ENCODE data around the gene IL1RN. TPM values are rescaled to one million over a fixed set of nuclear protein-coding genes. Genes with fewer than 3 reads are reported as not detected.

The IL1RN gene
- total and polyA plus RNA-seq, 3 donors from 2014 or later, result 3.2 to 18.4 (median 5.6) TPM

GRCh38 chr2:113174376-113174750 lies 47.0 kb downstream of the IL1RN start:
- intact Hi-C loops (cut with DNase I; ENCODE audit: low total_unique reads), result no loop called here
- Histone ChIP-seq H3K4me1 (no peaks in the 10 kb centered on the region), H3K9me3 (no peaks in the 10 kb centered on the region), H3K27me3 (no peaks in the 10 kb centered on the region), H3K36me3 (ENCODE audit: low read depth, missing control alignments) (no peaks in the 10 kb centered on the region), H3K27ac (no peak overlapping the region), H3K4me3 (no peak overlapping the region)
- TF ChIP-seq POLR2A (IDR thresholded peaks at IDR 0.05), result no peak
- WGBS, 2 donors, result 87 to 100% methylated on average over 2 to 3 of the region's 3 CpGs
- DNase-seq, result no peak

- H3K4me1 ChIP-seq, result peaks cover under 1% of the 10 kb centered on the region
- no peak overlapping the region for H3K4me3 ChIP-seq
- no peaks in the 10 kb centered on the region for H3K36me3 ChIP-seq (ENCODE audit: low read depth, missing control alignments)
- H3K27me3 ChIP-seq, result no peaks in the 10 kb centered on the region
- DNase-seq, result no peak
- H3K9me3 ChIP-seq, result no peaks in the 10 kb centered on the region
- TF ChIP-seq CTCF (IDR thresholded peaks at IDR 0.05) (no peak), POLR2A (IDR thresholded peaks at IDR 0.05) (no peak)
- intact Hi-C loops (cut with DNase I; ENCODE audit: low total_unique reads), result no loop called here
- H3K27ac ChIP-seq, result no peak overlapping the region
- WGBS, 2 donors, result 70 to 75% methylated on average over 8 of the region's 8 CpGs
Observed at GRCh38 chr2:113175042-113175628, 47.7 kb downstream of the IL1RN start.

- Histone ChIP-seq H3K27me3 (no peaks in the 10 kb centered on the region), H3K9me3 (no peaks in the 10 kb centered on the region), H3K36me3 (ENCODE audit: low read depth, missing control alignments) (no peaks in the 10 kb centered on the region), H3K27ac (no peak overlapping the region), H3K4me3 (no peak overlapping the region), H3K4me1 (peaks cover 9% of the 10 kb centered on the region)
- DNase-seq, result no peak
- no peak for TF ChIP-seq POLR2A (IDR thresholded peaks at IDR 0.05)
- TF ChIP-seq CTCF (IDR thresholded peaks at IDR 0.05), result no peak
- intact Hi-C loops (cut with DNase I; ENCODE audit: low total_unique reads), result no loop called here
- 70 to 72% methylated on average over 10 to 11 of the region's 11 CpGs for WGBS, 2 donors
Observed at GRCh38 chr2:113175736-113176695, 48.6 kb downstream of the IL1RN start.

- 89 to 96% methylated on average over 7 of the region's 7 CpGs for WGBS, 2 donors
- Histone ChIP-seq H3K4me1 (peaks cover 17% of the 10 kb centered on the region), H3K27me3 (no peaks in the 10 kb centered on the region), H3K36me3 (ENCODE audit: low read depth, missing control alignments) (no peaks in the 10 kb centered on the region), H3K4me3 (no peak overlapping the region), H3K27ac (no peak overlapping the region), H3K9me3 (no peaks in the 10 kb centered on the region)
- TF ChIP-seq CTCF (IDR thresholded peaks at IDR 0.05) (no peak), POLR2A (IDR thresholded peaks at IDR 0.05) (no peak)
- intact Hi-C loops (cut with DNase I; ENCODE audit: low total_unique reads), result no loop called here
- no peak for DNase-seq
Observed at GRCh38 chr2:113176696-113177355, 49.4 kb downstream of the IL1RN start.

GRCh38 chr2:113178069-113178746 lies 50.8 kb downstream of the IL1RN start:
- no peak for DNase-seq
- Histone ChIP-seq H3K36me3 (ENCODE audit: low read depth, missing control alignments) (no peaks in the 10 kb centered on the region), H3K27ac (no peak overlapping the region), H3K27me3 (no peaks in the 10 kb centered on the region), H3K4me3 (no peak overlapping the region), H3K9me3 (no peaks in the 10 kb centered on the region), H3K4me1 (peaks cover 19% of the 10 kb centered on the region)
- WGBS, 2 donors, result 94% methylated on average over 11 of the region's 11 CpGs
- TF ChIP-seq CTCF (IDR thresholded peaks at IDR 0.05), result no peak
- no peak for TF ChIP-seq POLR2A (IDR thresholded peaks at IDR 0.05)
- intact Hi-C loops (cut with DNase I; ENCODE audit: low total_unique reads), result no loop called here

Measured in testis (tissue), 3 donors.